T-helper 1 cell treated with Interleukin-12 subunit alpha and Interleukin-12 subunit beta and Interleukin-4 antibody, amounts not matched to agents 30 μg/mL and 1 μg/mL, for 36 hours (primary cell): ENCODE measurements around the gene GSE1.

Source experiments
- H3K27ac Mint-ChIP-seq: one replicate; pipeline ENCODE4 v1.8.0; 2021; ENCODE audit warnings: mild to moderate bottlenecking, mixed read lengths
- H3K27me3 Mint-ChIP-seq: one replicate; pipeline ENCODE4 v1.8.0; 2021; ENCODE audit warnings: low read depth, mixed read lengths
- H3K36me3 Mint-ChIP-seq: one replicate; pipeline ENCODE4 v1.8.0; 2021; ENCODE audit warnings: low read depth, mixed read lengths
- H3K4me1 Mint-ChIP-seq: one replicate; pipeline ENCODE4 v1.8.0; 2021; ENCODE audit warnings: low read depth, mixed read lengths
- H3K4me3 Mint-ChIP-seq: one replicate; pipeline ENCODE4 v1.8.0; 2021; ENCODE audit warnings: mild to moderate bottlenecking, moderate library complexity, mixed read lengths
- H3K9me3 Mint-ChIP-seq: one replicate; pipeline ENCODE4 v1.8.0; 2021; ENCODE audit warnings: mixed read lengths

GSE1 gene

DNA sequence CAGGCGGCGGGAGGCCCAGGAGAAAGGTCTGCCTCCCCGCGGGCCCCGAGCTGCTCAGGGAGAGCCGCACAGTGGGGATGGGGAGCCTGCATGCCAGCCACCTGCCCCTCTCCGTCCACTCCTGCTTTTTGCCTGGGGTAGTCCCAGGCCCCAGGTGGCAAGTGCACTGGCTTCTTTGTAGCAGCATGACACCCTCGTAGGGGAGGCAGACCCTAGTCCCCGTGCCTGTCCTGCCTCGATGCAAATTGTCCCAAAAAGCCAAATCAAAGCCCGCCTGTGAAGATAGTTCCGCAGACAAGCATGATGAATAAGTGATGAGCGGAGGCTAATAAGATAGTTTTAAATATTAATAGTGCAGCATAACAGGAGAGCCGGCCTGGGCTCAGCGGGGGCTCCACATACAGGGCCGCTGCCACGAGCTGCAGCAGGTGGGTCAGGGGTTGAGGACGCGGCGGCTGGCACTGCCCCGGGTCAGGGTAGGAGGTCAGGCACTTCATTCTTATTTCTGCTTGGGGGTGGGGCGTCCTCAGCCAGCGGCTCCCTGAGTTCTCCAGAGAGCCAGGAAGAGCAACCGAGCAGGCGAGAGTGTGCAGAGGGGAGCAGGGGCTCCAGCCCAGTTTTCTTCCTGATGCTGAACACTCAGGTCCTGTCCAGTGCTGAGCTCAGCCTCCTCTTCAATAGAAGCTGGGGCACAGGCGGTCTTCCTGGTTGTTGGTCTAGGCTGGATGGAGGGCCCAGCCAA, 48.8 kb downstream of the GSE1 start:
- no peaks in the 10 kb centered on the region for H3K9me3 Mint-ChIP-seq
- peaks cover 20% of the 10 kb centered on the region for H3K36me3 Mint-ChIP-seq
- no peaks in the 10 kb centered on the region for H3K4me1 Mint-ChIP-seq

DNA sequence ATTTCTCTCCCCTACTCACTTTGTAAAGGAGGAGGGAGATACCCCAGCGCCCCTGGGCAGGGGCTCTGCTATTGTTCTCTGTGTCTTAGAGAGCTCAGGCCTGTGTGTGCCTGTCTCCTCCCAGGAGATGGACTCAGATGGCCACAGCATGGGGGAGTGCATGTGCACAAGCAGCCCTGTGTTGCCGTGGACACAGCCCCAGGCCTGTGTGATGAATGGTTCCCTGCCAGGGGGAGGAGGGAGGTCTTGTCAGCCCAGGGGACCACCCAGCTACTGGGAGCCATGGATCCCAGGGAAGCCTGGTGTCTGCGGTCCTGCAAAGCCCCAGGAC, 49.3 kb downstream of the GSE1 start:
- Mint-ChIP-seq H3K4me3 (no peak overlapping the region), H3K27ac (no peak overlapping the region), H3K36me3 (peaks cover 20% of the 10 kb centered on the region), H3K9me3 (no peaks in the 10 kb centered on the region), H3K27me3 (no peaks in the 10 kb centered on the region), H3K4me1 (no peaks in the 10 kb centered on the region)

More for the DNA sequence above, 48.8 kb downstream of the GSE1 start:
- Mint-ChIP-seq H3K27me3 (no peaks in the 10 kb centered on the region), H3K27ac (no peak overlapping the region), H3K4me3 (no peak overlapping the region)

DNA sequence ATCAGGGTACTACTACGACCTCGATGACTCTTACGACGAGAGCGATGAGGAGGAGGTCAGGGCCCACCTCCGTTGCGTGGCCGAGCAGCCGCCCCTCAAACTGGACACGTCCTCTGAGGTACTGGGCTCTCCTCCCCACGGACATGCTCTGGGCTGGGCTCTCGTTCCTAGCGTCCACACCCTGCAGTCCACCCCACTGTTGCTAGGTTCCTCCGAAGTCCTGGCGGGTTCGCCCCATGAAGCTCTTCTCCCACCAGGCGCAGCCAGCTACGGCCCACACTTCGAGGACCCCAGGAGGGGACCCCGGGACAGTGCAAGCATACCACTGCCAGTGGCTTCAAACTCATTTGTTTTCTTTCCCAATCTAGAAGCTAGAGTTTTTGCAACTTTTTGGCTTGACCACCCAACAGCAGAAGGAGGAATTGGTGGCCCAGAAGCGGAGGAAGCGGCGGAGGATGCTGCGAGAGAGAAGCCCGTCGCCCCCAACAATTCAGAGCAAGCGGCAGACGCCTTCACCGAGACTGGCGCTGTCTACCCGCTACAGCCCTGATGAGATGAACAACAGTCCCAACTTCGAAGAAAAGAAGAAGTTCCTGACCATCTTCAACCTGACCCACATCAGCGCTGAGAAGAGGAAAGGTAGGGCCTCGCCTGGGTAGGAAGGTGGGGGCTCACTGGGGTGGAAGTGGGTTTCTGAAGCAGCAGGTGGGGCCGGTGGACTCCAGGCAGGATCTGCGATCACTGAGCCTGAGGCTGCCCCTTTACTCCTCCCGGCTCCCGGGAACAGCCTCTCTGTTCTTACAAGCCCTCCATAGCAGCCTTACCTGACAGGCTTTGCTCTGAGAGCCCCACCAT, 50.1 kb downstream of the GSE1 start:
- Mint-ChIP-seq H3K9me3 (no peaks in the 10 kb centered on the region), H3K4me1 (no peaks in the 10 kb centered on the region), H3K27ac (no peak overlapping the region), H3K36me3 (peaks cover 20% of the 10 kb centered on the region), H3K27me3 (no peaks in the 10 kb centered on the region), H3K4me3 (no peak overlapping the region)

DNA sequence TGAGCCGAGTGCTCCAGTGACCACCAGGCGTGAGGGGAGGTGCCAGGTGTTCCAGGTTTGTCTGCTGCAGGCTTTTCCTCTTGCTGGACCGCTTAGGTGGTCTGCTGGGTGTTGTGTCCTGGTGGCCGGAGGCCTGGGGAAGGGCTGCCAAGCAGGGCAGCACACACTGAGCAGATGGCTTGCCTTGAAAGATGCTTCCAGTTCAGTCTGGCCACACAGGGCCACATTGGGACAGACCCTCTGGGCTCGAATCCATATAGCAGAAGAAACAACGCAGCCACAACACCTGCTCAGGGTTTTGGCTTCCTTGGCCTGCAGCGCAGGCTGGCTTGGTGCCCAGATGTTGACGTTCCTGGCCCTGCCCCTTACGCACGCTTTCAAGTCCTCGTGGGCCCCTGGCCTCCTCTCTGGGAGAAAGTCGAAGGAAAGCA, 50.8 kb downstream of the GSE1 start:
- no peaks in the 10 kb centered on the region for H3K27me3 Mint-ChIP-seq
- H3K27ac Mint-ChIP-seq = no peak overlapping the region
- H3K4me3 Mint-ChIP-seq = no peak overlapping the region
- no peaks in the 10 kb centered on the region for H3K9me3 Mint-ChIP-seq
- H3K4me1 Mint-ChIP-seq = no peaks in the 10 kb centered on the region
- peaks cover 20% of the 10 kb centered on the region for H3K36me3 Mint-ChIP-seq

DNA sequence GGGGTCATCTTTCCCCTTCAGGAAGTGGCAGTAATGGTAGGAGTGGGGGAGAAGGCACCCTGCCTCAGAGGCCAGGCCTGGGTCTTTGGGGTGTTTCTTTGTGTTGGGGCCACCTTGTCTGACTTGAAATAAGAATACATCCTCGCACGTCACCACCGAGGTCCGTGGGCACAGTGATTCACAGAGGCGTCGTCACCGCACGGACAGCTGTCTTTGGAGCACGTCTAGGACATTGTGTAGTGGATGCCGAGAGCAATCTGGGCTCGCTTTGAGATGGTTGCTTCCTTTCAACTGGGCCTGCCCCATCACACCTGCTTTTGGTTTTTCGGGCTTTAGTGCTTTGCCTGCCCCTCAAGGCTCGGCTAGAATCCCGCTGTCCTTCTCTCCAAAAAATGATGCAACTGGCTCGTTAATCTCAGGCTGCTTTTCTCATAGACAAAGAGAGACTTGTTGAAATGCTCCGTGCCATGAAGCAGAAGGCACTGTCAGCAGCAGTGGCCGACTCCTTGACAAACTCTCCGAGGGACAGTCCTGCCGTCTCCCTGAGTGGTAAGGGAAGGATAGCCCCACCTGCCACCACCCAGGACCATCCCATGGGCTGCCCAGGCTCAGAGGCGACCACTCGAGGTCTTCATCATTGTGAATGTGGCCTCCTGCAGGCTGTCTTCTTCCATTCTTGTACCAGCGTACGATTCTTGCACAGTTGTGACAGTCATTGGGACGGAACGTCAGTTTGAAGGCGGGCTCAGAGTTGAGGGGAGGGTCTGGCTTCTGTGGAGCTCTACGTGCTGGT, 51.7 kb downstream of the GSE1 start:
- Mint-ChIP-seq H3K9me3 (no peaks in the 10 kb centered on the region), H3K4me3 (no peak overlapping the region), H3K27me3 (no peaks in the 10 kb centered on the region), H3K36me3 (peaks cover 20% of the 10 kb centered on the region), H3K4me1 (no peaks in the 10 kb centered on the region), H3K27ac (no peak overlapping the region)

DNA sequence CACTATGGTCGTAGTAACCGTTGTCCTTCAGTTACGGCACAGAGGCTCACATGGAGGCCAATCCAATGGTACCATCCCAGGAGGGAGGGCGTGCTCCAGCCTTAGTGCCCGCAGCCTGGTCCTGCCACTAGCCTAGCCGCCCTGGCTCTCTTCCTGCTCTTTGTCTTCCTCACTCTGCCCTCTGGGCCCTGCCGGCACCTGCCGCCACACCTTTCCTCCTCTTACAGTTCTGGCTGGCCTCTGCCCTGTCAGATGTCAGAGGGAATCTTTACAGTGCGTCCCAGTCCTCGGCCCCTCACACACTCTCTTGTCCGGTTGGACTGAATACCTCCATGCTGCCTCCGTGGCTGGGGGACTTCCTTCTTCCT, 52.2 kb downstream of the GSE1 start:
- Mint-ChIP-seq H3K27ac (no peak overlapping the region), H3K4me1 (no peaks in the 10 kb centered on the region), H3K4me3 (no peak overlapping the region), H3K9me3 (no peaks in the 10 kb centered on the region), H3K27me3 (no peaks in the 10 kb centered on the region), H3K36me3 (peaks cover 22% of the 10 kb centered on the region)

DNA sequence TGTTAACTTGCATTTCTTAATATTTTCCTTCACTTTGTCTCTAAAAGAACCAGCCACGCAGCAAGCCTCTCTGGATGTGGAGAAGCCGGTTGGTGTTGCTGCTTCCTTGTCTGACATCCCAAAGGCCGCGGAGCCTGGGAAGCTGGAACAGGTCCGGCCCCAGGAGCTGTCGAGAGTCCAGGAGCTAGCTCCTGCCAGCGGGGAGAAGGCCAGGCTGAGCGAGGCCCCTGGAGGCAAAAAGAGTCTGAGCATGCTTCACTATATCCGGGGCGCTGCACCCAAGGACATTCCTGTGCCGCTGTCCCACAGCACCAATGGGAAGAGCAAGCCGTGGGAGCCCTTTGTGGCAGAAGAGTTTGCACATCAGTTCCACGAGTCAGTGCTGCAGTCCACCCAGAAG, 52.8 kb downstream of the GSE1 start:
- Mint-ChIP-seq H3K36me3 (peaks cover 27% of the 10 kb centered on the region), H3K27me3 (no peaks in the 10 kb centered on the region), H3K4me1 (no peaks in the 10 kb centered on the region), H3K4me3 (no peak overlapping the region), H3K27ac (no peak overlapping the region), H3K9me3 (no peaks in the 10 kb centered on the region)

DNA sequence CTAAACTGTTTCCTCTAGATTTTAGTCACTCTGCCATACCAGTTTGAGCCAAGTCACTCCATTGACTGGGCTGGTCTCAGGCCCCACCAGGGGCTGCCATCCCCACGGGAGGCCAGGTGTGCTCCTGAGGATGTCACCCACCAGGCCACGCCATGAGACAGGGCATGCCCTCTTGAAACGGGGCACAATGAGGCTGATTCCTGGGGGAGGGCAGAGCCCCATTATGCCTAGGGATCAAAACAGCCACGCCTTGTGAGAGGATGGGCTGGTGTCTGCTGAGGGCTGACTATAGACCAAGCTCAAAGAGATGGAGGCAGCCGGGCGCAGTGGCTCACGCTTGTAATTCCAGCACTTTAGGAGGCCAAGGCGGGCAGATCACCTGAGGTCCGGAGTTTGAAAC, 54.1 kb downstream of the GSE1 start:
- Mint-ChIP-seq H3K27ac (no peak overlapping the region), H3K4me3 (no peak overlapping the region), H3K27me3 (no peaks in the 10 kb centered on the region), H3K4me1 (no peaks in the 10 kb centered on the region), H3K36me3 (peaks cover 30% of the 10 kb centered on the region), H3K9me3 (no peaks in the 10 kb centered on the region)

DNA sequence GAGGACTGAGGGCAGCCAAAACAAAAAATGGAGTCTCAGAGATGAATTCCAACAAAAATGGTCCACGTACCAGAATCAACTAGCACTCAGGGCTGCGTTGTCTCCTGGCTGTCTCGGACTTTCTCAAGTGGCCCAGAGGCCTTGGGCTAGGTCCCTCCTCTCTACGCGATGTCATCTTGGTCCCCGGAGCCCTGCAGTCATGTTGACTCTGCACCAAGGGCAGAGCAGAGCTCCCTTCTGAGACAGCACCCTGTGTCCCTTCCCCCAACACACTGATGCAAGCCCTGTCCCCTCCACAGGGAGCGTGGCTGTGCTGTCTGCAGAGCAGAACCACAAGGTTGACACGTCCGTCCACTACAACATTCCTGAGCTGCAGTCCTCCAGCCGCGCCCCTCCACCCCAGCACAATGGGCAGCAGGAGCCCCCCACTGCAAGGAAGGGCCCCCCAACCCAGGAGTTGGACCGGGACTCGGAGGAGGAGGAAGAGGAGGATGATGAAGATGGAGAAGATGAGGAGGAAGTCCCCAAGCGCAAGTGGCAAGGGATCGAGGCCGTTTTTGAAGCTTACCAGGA, 54.8 kb downstream of the GSE1 start:
- Mint-ChIP-seq H3K27ac (no peak overlapping the region), H3K27me3 (no peaks in the 10 kb centered on the region), H3K36me3 (peaks cover 32% of the 10 kb centered on the region), H3K4me1 (no peaks in the 10 kb centered on the region), H3K4me3 (no peak overlapping the region), H3K9me3 (no peaks in the 10 kb centered on the region)

DNA sequence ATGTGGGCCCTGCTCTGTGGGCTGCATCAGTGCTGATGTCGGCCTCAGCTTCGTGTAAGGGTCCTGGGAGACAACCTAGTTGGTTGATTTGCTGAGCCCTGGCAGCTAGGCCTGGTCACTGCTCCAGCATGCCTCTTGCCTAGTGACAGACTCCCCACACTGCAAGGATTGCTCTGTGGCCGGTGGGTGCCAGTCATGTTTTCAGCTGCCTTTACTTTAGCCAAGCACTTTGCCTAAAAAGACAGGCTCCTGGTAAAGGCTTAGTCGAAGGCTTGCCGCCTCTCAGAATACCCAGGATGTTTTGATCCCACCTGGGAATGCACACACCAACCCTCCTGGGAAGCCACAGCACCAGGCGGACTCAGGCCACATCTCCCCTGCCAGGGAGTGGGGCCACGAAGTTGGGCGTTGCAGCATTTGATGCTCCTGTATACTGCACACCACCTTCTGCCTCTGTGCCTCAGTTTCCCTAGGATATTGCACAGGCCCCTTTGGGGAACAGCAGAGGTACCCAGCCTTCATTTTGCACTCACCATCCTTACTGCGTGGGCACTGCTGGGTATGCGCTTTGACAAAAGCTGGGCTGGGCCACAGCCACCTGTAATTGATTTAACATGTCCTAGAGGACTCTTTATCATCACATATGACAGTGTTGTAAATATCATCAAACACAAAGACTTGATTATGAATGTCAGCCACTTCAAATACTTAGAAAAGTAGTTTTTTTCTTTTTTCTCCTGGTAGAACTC, 55.7 kb downstream of the GSE1 start:
- Mint-ChIP-seq H3K4me1 (no peaks in the 10 kb centered on the region), H3K4me3 (no peak overlapping the region), H3K27me3 (no peaks in the 10 kb centered on the region), H3K27ac (no peak overlapping the region), H3K9me3 (no peaks in the 10 kb centered on the region), H3K36me3 (peaks cover 35% of the 10 kb centered on the region)

DNA sequence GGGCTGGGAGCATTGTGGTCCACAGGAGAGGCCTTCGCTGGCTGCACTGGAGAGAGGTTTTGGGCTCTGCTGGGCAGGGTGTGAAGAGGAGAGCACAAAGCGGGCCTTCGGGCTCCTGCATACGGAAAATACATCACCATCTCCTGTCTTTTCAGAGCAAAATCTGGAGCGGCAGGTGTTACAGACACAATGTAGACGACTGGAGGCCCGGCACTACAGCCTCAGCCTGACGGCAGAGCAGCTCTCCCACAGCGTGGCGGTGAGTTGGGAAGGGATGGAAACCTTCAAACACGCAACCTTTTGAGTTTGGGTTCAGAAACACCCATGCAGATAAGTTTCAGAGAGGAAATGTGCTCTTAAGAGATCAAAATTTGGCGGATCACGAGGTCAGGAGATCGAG, 57.7 kb downstream of the GSE1 start:
- H3K27ac Mint-ChIP-seq = no peak overlapping the region
- peaks cover 33% of the 10 kb centered on the region for H3K36me3 Mint-ChIP-seq
- peaks cover 2% of the 10 kb centered on the region for H3K4me1 Mint-ChIP-seq
- no peak overlapping the region for H3K4me3 Mint-ChIP-seq
- no peaks in the 10 kb centered on the region for H3K9me3 Mint-ChIP-seq
- H3K27me3 Mint-ChIP-seq = no peaks in the 10 kb centered on the region

DNA sequence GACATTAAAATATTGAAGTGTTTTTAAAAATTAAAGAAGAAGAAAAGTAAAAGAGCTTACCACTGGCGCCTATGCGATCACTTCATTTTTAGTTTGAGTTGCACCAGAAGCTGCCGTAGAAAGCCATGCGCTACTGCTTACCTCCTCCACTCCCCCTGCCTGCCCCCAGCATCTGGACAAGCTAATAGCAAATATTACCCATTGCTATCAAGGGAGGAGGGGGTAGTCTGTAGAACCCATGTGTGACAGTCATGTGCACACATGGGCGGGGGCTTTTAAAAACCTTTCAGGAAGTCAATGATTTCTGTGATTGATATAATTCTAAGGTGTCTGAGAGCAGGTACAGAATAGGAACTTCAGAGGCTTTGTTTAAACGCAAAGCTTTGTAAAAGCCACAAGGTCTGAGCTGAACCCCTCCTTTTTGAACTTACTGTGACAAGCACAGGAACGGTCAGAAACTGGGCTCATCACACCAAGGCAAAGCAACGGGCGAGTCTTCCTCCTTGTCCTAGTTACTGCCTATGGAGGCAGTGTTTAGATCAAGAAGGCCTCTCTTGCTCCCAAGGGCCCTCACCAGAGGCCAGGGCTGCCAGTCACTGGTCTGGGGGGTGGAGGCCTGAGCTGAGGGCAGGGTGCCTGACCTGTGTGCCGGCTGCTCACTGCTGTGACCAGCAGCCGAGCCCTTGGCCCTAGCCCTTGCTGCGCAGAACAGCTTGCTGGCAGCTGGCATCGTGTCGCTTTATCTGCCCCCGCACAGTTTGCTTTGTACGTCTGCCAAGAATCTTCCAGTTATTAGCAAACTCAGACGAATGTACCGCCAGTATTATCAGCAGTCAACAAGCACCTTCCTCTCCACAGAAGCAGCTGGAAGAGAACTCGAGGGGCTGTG, 60.7 kb downstream of the GSE1 start:
- H3K36me3 Mint-ChIP-seq = peaks cover 24% of the 10 kb centered on the region
- H3K9me3 Mint-ChIP-seq = no peaks in the 10 kb centered on the region
- no peaks in the 10 kb centered on the region for H3K27me3 Mint-ChIP-seq
- H3K4me1 Mint-ChIP-seq = peaks cover 2% of the 10 kb centered on the region
- no peak overlapping the region for H3K4me3 Mint-ChIP-seq
- H3K27ac Mint-ChIP-seq = no peak overlapping the region

DNA sequence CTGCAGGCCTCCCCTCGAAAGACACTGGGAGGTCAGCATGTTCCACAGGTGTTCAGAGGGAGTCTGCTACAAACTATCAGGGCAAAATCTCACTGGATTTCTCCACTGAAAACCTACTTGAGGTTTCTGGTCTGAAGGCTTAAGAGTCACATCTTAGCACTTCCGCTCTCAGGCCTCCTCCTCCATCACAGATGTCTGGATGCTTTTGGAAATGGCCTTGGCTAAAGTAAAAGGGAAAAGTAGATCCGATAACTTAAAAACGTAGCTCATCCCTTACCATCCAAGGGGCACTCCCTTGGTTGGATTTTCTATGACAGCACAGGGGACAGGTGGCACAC, 61.3 kb downstream of the GSE1 start:
- Mint-ChIP-seq H3K4me1 (peaks cover 2% of the 10 kb centered on the region), H3K36me3 (peaks cover 25% of the 10 kb centered on the region), H3K27ac (no peak overlapping the region), H3K4me3 (no peak overlapping the region), H3K27me3 (no peaks in the 10 kb centered on the region), H3K9me3 (no peaks in the 10 kb centered on the region)
